Stimulated activated CD4-positive, alpha-beta T cell treated with anti-CD3 and anti-CD28 coated beads, Interleukin-4, amount 100 ng/mL, for 24 hours (primary cell): ENCODE data around the gene SPAG4.

Experiments used
- DNase-seq: peaks from one replicate; pipeline ENCODE4 v3.0.0-alpha.2; 2020

The SPAG4 gene

GRCh38 chr20:35615667-35616464 is at the start of gene SPAG4:
SPAG4 (plus strand) TSS chr20:35615829; CDS start chr20:35616004, 175 bp downstream.
- DNase-seq, result peak; percentile 99

- no peak for DNase-seq
Observed at GRCh38 chr20:35568645-35569044, 47.0 kb upstream of the SPAG4 start.

- DNase-seq, result no peak
Observed at GRCh38 chr20:35571555-35571954, 44.1 kb upstream of the SPAG4 start.

GRCh38 chr20:35572838-35573237 is 42.8 kb upstream of the SPAG4 start:
- no peak for DNase-seq

GRCh38 chr20:35575958-35576357 is 39.7 kb upstream of the SPAG4 start:
- DNase-seq, result no peak

GRCh38 chr20:35576816-35577215 is 38.8 kb upstream of the SPAG4 start:
- DNase-seq, result no peak

GRCh38 chr20:35578469-35578868 is 37.2 kb upstream of the SPAG4 start:
- no peak for DNase-seq

GRCh38 chr20:35579196-35579595 is 36.4 kb upstream of the SPAG4 start:
- no peak for DNase-seq

GRCh38 chr20:35582131-35582530 is 33.5 kb upstream of the SPAG4 start:
- DNase-seq, result no peak

GRCh38 chr20:35582741-35583404 is 32.8 kb upstream of the SPAG4 start:
- DNase-seq, result no peak

- DNase-seq, result no peak
Observed at GRCh38 chr20:35583636-35584560, 31.7 kb upstream of the SPAG4 start.

- DNase-seq, result no peak
Observed at GRCh38 chr20:35586751-35587425, 28.7 kb upstream of the SPAG4 start.

GRCh38 chr20:35587436-35587835 is 28.2 kb upstream of the SPAG4 start:
- no peak for DNase-seq

GRCh38 chr20:35588397-35588796 is 27.2 kb upstream of the SPAG4 start:
- no peak for DNase-seq

- no peak for DNase-seq
Observed at GRCh38 chr20:35592339-35592974, 23.2 kb upstream of the SPAG4 start.

GRCh38 chr20:35595456-35595855 is 20.2 kb upstream of the SPAG4 start:
- no peak for DNase-seq

GRCh38 chr20:35595901-35596300 is 19.7 kb upstream of the SPAG4 start:
- no peak for DNase-seq

- no peak for DNase-seq
Observed at GRCh38 chr20:35597186-35597585, 18.4 kb upstream of the SPAG4 start.

GRCh38 chr20:35598476-35598875 is 17.2 kb upstream of the SPAG4 start:
- no peak for DNase-seq

GRCh38 chr20:35598899-35599775 is 16.5 kb upstream of the SPAG4 start:
- DNase-seq, result no peak

- DNase-seq, result no peak
Observed at GRCh38 chr20:35599776-35600120, 15.9 kb upstream of the SPAG4 start.
